Neural progenitor cell (in vitro differentiated cells): ENCODE results near the gene OBI1. TPM values are rescaled to one million over a fixed set of nuclear protein-coding genes. Genes with fewer than 3 reads are reported as not detected.
A peak's percentile ranks its signal among the peaks of the same experiment; 100 is the strongest.

ENCODE experiments used
- DNase-seq: peaks from one replicate; pipeline ENCODE4 v3.0.0-alpha.2; 2016; ENCODE audit warnings: low spot score
- H2AFZ ChIP-seq: fragments of 200-600 bp; sonication (generic); replicated peaks from 2 replicates; pipeline ENCODE4 v1.6.1; 2016; ENCODE audit warnings: antibody characterized with exemption
- H3F3A ChIP-seq: fragments of 200-600 bp; sonication (generic); 2 replicates; pipeline ENCODE4 v1.6.1; 2016; ENCODE audit warnings: antibody characterized with exemption, low read depth
- H3K27ac ChIP-seq: fragments of 200-600 bp; sonication (generic); 2 replicates; pipeline ENCODE4 v1.5.1; 2016; ENCODE audit warnings: mild to moderate bottlenecking
- H3K27me3 ChIP-seq: fragments of 200-600 bp; sonication (generic); 2 replicates; pipeline ENCODE4 v1.6.1; 2016; ENCODE audit warnings: mild to moderate bottlenecking, moderate library complexity
- H3K36me3 ChIP-seq: fragments of 200-600 bp; sonication (generic); 2 replicates; pipeline ENCODE4 v1.5.1; 2016
- H3K4me1 ChIP-seq: fragments of 200-600 bp; sonication (generic); 2 replicates; pipeline ENCODE4 v1.6.1; 2016; ENCODE audit warnings: mixed run types
- H3K4me2 ChIP-seq: fragments of 200-600 bp; sonication (generic); 2 replicates; pipeline ENCODE4 v1.6.1; 2016
- H3K4me3 ChIP-seq: fragments of 200-600 bp; sonication (generic); 2 replicates; pipeline ENCODE4 v1.5.1; 2016
- H3K79me2 ChIP-seq: fragments of 200-600 bp; sonication (generic); 2 replicates; pipeline ENCODE4 v1.6.1; 2016; ENCODE audit warnings: low read depth
- H3K9ac ChIP-seq: fragments of 200-600 bp; sonication (generic); 2 replicates; pipeline ENCODE4 v1.6.1; 2016
- H3K9me3 ChIP-seq: fragments of 200-600 bp; sonication (generic); 2 replicates; pipeline ENCODE4 v1.5.1; 2016; ENCODE audit warnings: low read depth
- H4K20me1 ChIP-seq: fragments of 200-600 bp; sonication (generic); 2 replicates; pipeline ENCODE4 v1.6.1; 2016; ENCODE audit warnings: low read depth
- H3K27ac Mint-ChIP-seq: 3 replicates; pipeline ENCODE4 v1.8.0; 2021; ENCODE audit warnings: mixed read lengths
- H3K27me3 Mint-ChIP-seq: 2 replicates; pipeline ENCODE4 v1.8.0; 2022; ENCODE audit warnings: low read depth, mild to moderate bottlenecking, inconsistent platforms, moderate library complexity, mixed read lengths; ENCODE audit not compliant: insufficient read depth
- H3K36me3 Mint-ChIP-seq: 3 replicates; pipeline ENCODE4 v1.8.0; 2021; ENCODE audit warnings: mixed read lengths
- H3K4me1 Mint-ChIP-seq: 3 replicates; pipeline ENCODE4 v1.8.0; 2021; ENCODE audit warnings: mixed read lengths
- H3K4me3 Mint-ChIP-seq: 3 replicates; pipeline ENCODE4 v1.8.0; 2021; ENCODE audit warnings: mild to moderate bottlenecking, moderate library complexity, mixed read lengths
- H3K9me3 Mint-ChIP-seq: 3 replicates; pipeline ENCODE4 v1.8.0; 2020; ENCODE audit warnings: mixed read lengths
- EZH2 ChIP-seq: fragments of 200-600 bp; sonication (generic); IDR thresholded peaks from 2 replicates; pipeline ENCODE4 v1.6.1; 2017; ENCODE audit warnings: antibody characterized with exemption, mild to moderate bottlenecking, moderate library complexity
- EZH2phosphoT487 ChIP-seq: fragments of 200-600 bp; sonication (generic); IDR thresholded peaks from 2 replicates; pipeline ENCODE4 v1.6.1; 2017; ENCODE audit warnings: antibody characterized with exemption
- total RNA-seq: library from RNA; depleted of rRNA; stranded (reverse); fragments of >200 nt; gene quantifications from 2 replicates; pipeline ENCODE4 v1.2.3, GENCODE V29; 2015; ENCODE audit warnings: low replicate concordance
- TF ChIP-seq, protein P1 (sequence below): fragments of 200-600 bp; sonication (generic); IDR thresholded peaks from 2 replicates; pipeline ENCODE4 v1.5.1; 2017; ENCODE audit warnings: antibody characterized with exemption, mild to moderate bottlenecking

Gene OBI1
- total RNA-seq, 1 donor from 2014 or later = 36.9 TPM

DNA sequence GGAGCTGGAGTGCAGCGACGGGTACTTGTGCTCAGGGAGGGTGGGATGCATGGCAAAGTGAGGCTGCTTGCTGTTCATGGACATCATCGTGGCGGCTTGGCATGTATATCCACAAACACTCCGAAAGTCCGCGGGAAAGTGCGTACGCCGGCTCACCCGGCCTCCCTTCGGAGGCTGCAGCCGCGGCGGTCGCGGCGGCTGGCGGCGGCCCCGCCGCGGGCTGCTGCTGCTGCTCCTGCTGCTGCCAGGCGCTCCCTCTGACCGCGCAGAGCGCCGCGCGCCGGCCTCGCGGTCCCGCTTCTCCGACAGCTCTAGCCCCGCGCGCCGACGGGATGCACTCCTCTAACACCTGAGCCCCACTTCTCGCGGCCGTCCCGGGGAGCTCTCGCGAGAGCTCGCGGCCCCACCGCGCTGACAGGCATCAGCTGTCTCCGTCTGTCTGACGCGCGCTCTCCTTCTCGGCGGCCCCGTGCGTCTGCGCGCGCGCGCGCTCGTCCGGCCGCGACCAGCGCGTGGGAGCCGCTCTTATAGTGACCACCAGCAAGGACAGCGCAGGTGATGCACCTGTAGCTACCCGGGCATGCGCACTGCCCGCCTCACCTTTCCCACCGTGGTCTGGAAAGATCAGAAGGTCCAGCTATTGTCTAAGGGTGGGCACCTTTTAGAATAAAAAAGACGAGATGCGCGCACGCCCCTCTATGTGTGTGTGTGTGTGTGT lies 55.6 kb downstream of the OBI1 start, which contains the start of gene POU4F1:
Gene POU4F1, minus strand, starts transcription at position 313 of the 718 bp plus-strand sequence. Its CDS starts 226 bp downstream, at position 87.
- TF ChIP-seq EZH2phosphoT487 (peak; percentile 26), EZH2 (peak; percentile 92)
- TF ChIP-seq, protein P1, sequence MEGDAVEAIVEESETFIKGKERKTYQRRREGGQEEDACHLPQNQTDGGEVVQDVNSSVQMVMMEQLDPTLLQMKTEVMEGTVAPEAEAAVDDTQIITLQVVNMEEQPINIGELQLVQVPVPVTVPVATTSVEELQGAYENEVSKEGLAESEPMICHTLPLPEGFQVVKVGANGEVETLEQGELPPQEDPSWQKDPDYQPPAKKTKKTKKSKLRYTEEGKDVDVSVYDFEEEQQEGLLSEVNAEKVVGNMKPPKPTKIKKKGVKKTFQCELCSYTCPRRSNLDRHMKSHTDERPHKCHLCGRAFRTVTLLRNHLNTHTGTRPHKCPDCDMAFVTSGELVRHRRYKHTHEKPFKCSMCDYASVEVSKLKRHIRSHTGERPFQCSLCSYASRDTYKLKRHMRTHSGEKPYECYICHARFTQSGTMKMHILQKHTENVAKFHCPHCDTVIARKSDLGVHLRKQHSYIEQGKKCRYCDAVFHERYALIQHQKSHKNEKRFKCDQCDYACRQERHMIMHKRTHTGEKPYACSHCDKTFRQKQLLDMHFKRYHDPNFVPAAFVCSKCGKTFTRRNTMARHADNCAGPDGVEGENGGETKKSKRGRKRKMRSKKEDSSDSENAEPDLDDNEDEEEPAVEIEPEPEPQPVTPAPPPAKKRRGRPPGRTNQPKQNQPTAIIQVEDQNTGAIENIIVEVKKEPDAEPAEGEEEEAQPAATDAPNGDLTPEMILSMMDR = no peak
- Histone ChIP-seq H3K27ac (no peak within 1 kb of the TSS), H3K9me3 (no peaks in the 10 kb centered on the region), H3K4me2 (peak within 1 kb of the TSS; percentile 85), H3K27me3 (peaks cover 98% of the 10 kb centered on the region), H2AFZ (peak within 1 kb of the TSS; percentile 84), H3K4me1 (peaks cover 18% of the 10 kb centered on the region), H3K9ac (no peak within 1 kb of the TSS), H3F3A (peaks cover 17% of the 10 kb centered on the region), H3K36me3 (no peaks in the 10 kb centered on the region), H3K4me3 (peak within 1 kb of the TSS; percentile 49), H3K79me2 (no peaks in the 10 kb centered on the region), H4K20me1 (peaks cover 90% of the 10 kb centered on the region)
- peaks cover 8% of the 10 kb centered on the region for H3K9me3 Mint-ChIP-seq
- H3K4me1 Mint-ChIP-seq = peaks cover 32% of the 10 kb centered on the region
- peak; percentile 93 for DNase-seq
- peak within 1 kb of the TSS; percentile 88 for H3K4me3 Mint-ChIP-seq
- peaks cover 88% of the 10 kb centered on the region for H3K27me3 Mint-ChIP-seq
- H3K36me3 Mint-ChIP-seq = no peaks in the 10 kb centered on the region
- no peak within 1 kb of the TSS for H3K27ac Mint-ChIP-seq

GRCh38 chr13:78602561-78603239 lies 56.3 kb downstream of the OBI1 start:
- Mint-ChIP-seq H3K27me3 (peaks cover 88% of the 10 kb centered on the region), H3K9me3 (peaks cover 8% of the 10 kb centered on the region), H3K36me3 (no peaks in the 10 kb centered on the region), H3K4me1 (peaks cover 28% of the 10 kb centered on the region), H3K4me3 (peak overlapping the region; percentile 88), H3K27ac (no peak overlapping the region)
- Histone ChIP-seq H3K9me3 (no peaks in the 10 kb centered on the region), H3K9ac (no peak overlapping the region), H3K4me2 (peak overlapping the region; percentile 85), H3K4me1 (peaks cover 17% of the 10 kb centered on the region), H2AFZ (peak overlapping the region; percentile 84), H3K79me2 (no peaks in the 10 kb centered on the region), H3F3A (peaks cover 17% of the 10 kb centered on the region), H3K36me3 (no peaks in the 10 kb centered on the region), H4K20me1 (peaks cover 90% of the 10 kb centered on the region), H3K4me3 (peak overlapping the region; percentile 49), H3K27ac (no peak overlapping the region), H3K27me3 (peaks cover 98% of the 10 kb centered on the region)
- TF ChIP-seq EZH2phosphoT487 (peak; percentile 94), EZH2 (peak; percentile 100)
- TF ChIP-seq, protein P1 = no peak
- DNase-seq = peak; percentile 55

DNA sequence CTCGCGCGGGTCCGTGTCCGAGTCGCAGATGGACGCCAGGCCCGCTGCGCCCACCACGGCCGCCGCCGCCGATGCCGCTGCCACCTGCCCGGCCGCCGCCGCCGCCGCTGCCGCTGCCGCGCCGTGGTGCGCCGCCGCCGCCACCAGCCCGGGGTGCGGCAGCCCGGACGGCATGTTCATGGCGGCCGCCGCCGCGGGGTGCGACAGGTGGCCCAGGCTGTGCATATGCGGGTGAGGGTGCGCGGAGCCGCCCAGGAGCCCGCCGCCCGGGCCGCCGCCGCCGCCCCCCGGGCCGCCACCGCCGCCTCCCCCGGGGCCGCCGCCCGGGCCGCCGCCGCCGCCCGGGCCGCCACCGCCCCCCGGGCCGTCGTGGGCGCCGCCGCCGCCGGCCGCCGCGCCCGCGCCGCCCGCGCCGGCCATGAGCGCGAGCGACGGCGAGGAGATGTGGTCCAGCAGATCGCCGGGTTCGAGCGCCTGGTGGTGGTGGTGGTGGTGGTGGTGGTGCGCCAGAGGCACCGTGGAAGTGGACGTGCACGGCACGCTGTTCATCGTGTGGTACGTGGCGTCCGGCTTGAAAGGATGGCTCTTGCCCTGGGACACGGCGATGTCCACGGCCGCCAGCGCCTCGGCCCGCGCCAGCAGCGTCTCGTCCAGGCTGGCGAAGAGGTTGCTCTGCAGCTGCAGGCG lies 56.9 kb downstream of the OBI1 start:
- H3K36me3 ChIP-seq = no peaks in the 10 kb centered on the region
- no peaks in the 10 kb centered on the region for H3K36me3 Mint-ChIP-seq
- peaks cover 8% of the 10 kb centered on the region for H3K9me3 Mint-ChIP-seq
- TF ChIP-seq EZH2phosphoT487 = no peak
- TF ChIP-seq, protein P1 = no peak
- no peak for TF ChIP-seq EZH2
- DNase-seq = no peak
- no peaks in the 10 kb centered on the region for H3K79me2 ChIP-seq
- H3K4me1 Mint-ChIP-seq = peaks cover 28% of the 10 kb centered on the region
- H3K4me3 ChIP-seq = peak overlapping the region; percentile 49
- peak overlapping the region; percentile 84 for H2AFZ ChIP-seq
- H3K9me3 ChIP-seq = no peaks in the 10 kb centered on the region
- H3K4me2 ChIP-seq = peak overlapping the region; percentile 85
- peaks cover 17% of the 10 kb centered on the region for H3F3A ChIP-seq
- H3K4me3 Mint-ChIP-seq = peak overlapping the region; percentile 88
- peaks cover 89% of the 10 kb centered on the region for H3K27me3 Mint-ChIP-seq
- peaks cover 98% of the 10 kb centered on the region for H3K27me3 ChIP-seq
- peaks cover 90% of the 10 kb centered on the region for H4K20me1 ChIP-seq
- H3K9ac ChIP-seq = no peak overlapping the region
- no peak overlapping the region for H3K27ac Mint-ChIP-seq
- H3K27ac ChIP-seq = no peak overlapping the region
- H3K4me1 ChIP-seq = peaks cover 13% of the 10 kb centered on the region
